ENCODE results near the gene LARP1.

DNA sequence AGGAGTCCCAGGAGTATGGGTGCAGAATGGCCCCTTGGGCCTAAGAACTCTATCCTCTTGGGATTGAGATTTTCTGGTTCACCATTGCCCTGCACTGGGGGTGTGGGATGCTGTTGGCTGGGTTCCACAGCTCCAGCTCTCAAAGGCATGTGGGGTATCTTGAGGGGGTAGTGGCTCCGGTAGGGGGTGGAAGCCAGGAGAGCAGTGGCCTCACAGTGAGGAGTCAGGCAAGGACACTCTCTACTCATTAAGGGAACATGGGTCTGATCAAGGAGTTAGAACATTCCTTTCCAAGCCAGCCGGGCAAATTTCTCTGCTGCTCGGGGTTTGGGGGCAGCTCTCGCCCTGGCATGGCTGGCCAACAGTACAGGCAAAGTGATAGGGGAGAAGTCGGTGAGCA lies 33.0 kb downstream of the LARP1 start:
- TF ChIP-seq, protein P1, sequence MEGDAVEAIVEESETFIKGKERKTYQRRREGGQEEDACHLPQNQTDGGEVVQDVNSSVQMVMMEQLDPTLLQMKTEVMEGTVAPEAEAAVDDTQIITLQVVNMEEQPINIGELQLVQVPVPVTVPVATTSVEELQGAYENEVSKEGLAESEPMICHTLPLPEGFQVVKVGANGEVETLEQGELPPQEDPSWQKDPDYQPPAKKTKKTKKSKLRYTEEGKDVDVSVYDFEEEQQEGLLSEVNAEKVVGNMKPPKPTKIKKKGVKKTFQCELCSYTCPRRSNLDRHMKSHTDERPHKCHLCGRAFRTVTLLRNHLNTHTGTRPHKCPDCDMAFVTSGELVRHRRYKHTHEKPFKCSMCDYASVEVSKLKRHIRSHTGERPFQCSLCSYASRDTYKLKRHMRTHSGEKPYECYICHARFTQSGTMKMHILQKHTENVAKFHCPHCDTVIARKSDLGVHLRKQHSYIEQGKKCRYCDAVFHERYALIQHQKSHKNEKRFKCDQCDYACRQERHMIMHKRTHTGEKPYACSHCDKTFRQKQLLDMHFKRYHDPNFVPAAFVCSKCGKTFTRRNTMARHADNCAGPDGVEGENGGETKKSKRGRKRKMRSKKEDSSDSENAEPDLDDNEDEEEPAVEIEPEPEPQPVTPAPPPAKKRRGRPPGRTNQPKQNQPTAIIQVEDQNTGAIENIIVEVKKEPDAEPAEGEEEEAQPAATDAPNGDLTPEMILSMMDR (conservative IDR thresholded peaks at IDR 0.05 in 1 of 2, IDR thresholded peaks at IDR 0.05 in 1 of 2; ENCODE audit: extremely low read depth in 1 of 2, insufficient read depth in 1 of 2, low read depth in 1 of 2, low read length in 2 of 2) = no peak
- no peak for TF ChIP-seq EZH2 (IDR thresholded peaks at IDR 0.05; ENCODE audit: borderline replicate concordance, low read length)

Data from mammary epithelial cell (primary cell).